Neural cell (in vitro differentiated cells): Measurements from ENCODE around the gene LMOD2. TPM values are rescaled to one million over a fixed set of nuclear protein-coding genes. Genes with fewer than 3 reads are reported as not detected.

ENCODE experiments used
- H2AFZ ChIP-seq: fragments of 200-600, 300-800 bp; sonication (generic), shearing (Covaris generic); 2 replicates; pipeline ENCODE4 v1.6.0; 2014; ENCODE audit warnings: low read depth, mild to moderate bottlenecking, antibody characterized with exemption, low read length, moderate library complexity
- H3F3A ChIP-seq: fragments of 200-600 bp; shearing (Covaris generic); 2 replicates; pipeline ENCODE4 v1.6.1; 2016; ENCODE audit warnings: mild to moderate bottlenecking, moderate library complexity, mixed read lengths, antibody characterized with exemption, low read length; ENCODE audit not compliant: insufficient read depth, poor library complexity, severe bottlenecking
- H3K27ac ChIP-seq: fragments of 200-600, 300-800 bp; sonication (generic), shearing (Covaris generic); 2 replicates; pipeline ENCODE4 v1.5.1; 2014; ENCODE audit warnings: mild to moderate bottlenecking, low read length, moderate library complexity
- H3K27me3 ChIP-seq: fragments of 300-800, 200-600 bp; sonication (generic), shearing (Covaris generic); 2 replicates; pipeline ENCODE4 v1.6.0; 2014; ENCODE audit warnings: mild to moderate bottlenecking, low read depth, low read length, moderate library complexity; ENCODE audit not compliant: insufficient read depth
- H3K36me3 ChIP-seq: fragments of 300-800, 200-600 bp; sonication (generic), shearing (Covaris generic); 2 replicates; pipeline ENCODE4 v1.5.1; 2014; ENCODE audit warnings: mild to moderate bottlenecking, antibody characterized with exemption, low read length, moderate library complexity; ENCODE audit not compliant: insufficient read depth
- H3K4me2 ChIP-seq: fragments of 300-800, 200-600 bp; sonication (generic), shearing (Covaris generic); 2 replicates; pipeline ENCODE4 v1.6.0; 2014; ENCODE audit warnings: mild to moderate bottlenecking, low read length
- H3K4me3 ChIP-seq: fragments of 300-800, 200-600 bp; sonication (generic), shearing (Covaris generic); 2 replicates; pipeline ENCODE4 v1.5.1; 2014; ENCODE audit warnings: mild to moderate bottlenecking, low read length, moderate library complexity
- H3K79me2 ChIP-seq: fragments of 200-600 bp; shearing (Covaris generic); replicated peaks from 2 replicates; pipeline ENCODE4 v1.6.0; 2014; ENCODE audit warnings: mild to moderate bottlenecking, low read length, moderate library complexity; ENCODE audit not compliant: insufficient read depth
- H3K9ac ChIP-seq: fragments of 300-800, 200-600 bp; sonication (generic), shearing (Covaris generic); 2 replicates; pipeline ENCODE4 v1.6.1; 2016; ENCODE audit warnings: mild to moderate bottlenecking, low read length, mixed read lengths
- H3K9me2 ChIP-seq: fragments of 200-600 bp; shearing (Covaris generic); 2 replicates; pipeline ENCODE4 v1.6.1; 2016; ENCODE audit warnings: mild to moderate bottlenecking, low read length, mixed read lengths; ENCODE audit not compliant: insufficient read depth
- H3K9me3 ChIP-seq: fragments of 200-600, 300-800 bp; sonication (generic), shearing (Covaris generic); 2 replicates; pipeline ENCODE4 v1.6.1; 2016; ENCODE audit warnings: mild to moderate bottlenecking, mixed run types, low read length, moderate library complexity, mixed read lengths
- H4K20me1 ChIP-seq: fragments of 200-600 bp; shearing (Covaris generic); 2 replicates; pipeline ENCODE4 v1.6.1; 2016; ENCODE audit warnings: mild to moderate bottlenecking, mixed run types; ENCODE audit not compliant: insufficient read depth
- EP300 ChIP-seq: fragments of 450-650 bp; conservative IDR thresholded peaks from 2 replicates; pipeline ENCODE4 v1.6.1; 2014; ENCODE audit warnings: antibody characterized with exemption, mild to moderate bottlenecking, moderate library complexity; ENCODE audit not compliant: poor library complexity, severe bottlenecking
- EZH2 ChIP-seq: fragments of 200-600, 300-800 bp; shearing (Covaris generic), sonication (generic); IDR thresholded peaks from 2 replicates; pipeline ENCODE4 v1.6.1; 2014; ENCODE audit warnings: antibody characterized with exemption, low read length, borderline replicate concordance, mild to moderate bottlenecking; ENCODE audit not compliant: insufficient read depth, poor library complexity, severe bottlenecking
- MXI1 ChIP-seq: fragments of 450-650 bp; conservative IDR thresholded peaks from 2 replicates; pipeline ENCODE4 v1.6.1; 2014; ENCODE audit warnings: antibody characterized with exemption, mild to moderate bottlenecking; ENCODE audit not compliant: poor library complexity, severe bottlenecking
- POLR2AphosphoS5 ChIP-seq: IDR thresholded peaks from 2 replicates; pipeline ENCODE4 v1.6.1; 2012
- RAD21 ChIP-seq: fragments of 450-650 bp; conservative IDR thresholded peaks from 2 replicates; pipeline ENCODE4 v1.6.1; 2014; ENCODE audit warnings: antibody characterized with exemption, mild to moderate bottlenecking, moderate library complexity
- SMC3 ChIP-seq: fragments of 450-650 bp; conservative IDR thresholded peaks from 2 replicates; pipeline ENCODE4 v1.6.1; 2014; ENCODE audit warnings: antibody characterized with exemption, mild to moderate bottlenecking, moderate library complexity; ENCODE audit not compliant: poor library complexity
- TAF1 ChIP-seq: IDR thresholded peaks from 2 replicates; pipeline ENCODE4 v1.6.1; 2012; ENCODE audit warnings: low read depth
- polyA plus RNA-seq: library from polyadenylated mRNA; depleted of rRNA; stranded (reverse); fragments of >200 nt; gene quantifications from 2 replicates; pipeline ENCODE4 v1.2.3, GENCODE V29; 2014
- TF ChIP-seq, protein P1 (sequence below): fragments of 450-650 bp; IDR thresholded peaks from 2 replicates; pipeline ENCODE4 v1.5.1; 2014; ENCODE audit warnings: antibody characterized with exemption, mild to moderate bottlenecking, moderate library complexity; ENCODE audit not compliant: poor library complexity, severe bottlenecking
- TF ChIP-seq, protein P2 (sequence below): IDR thresholded peaks from 2 replicates; pipeline ENCODE4 v1.6.1; 2012; ENCODE audit warnings: borderline replicate concordance

The LMOD2 gene
- polyA plus RNA-seq, 1 donor from 2014 or later = not detected

DNA sequence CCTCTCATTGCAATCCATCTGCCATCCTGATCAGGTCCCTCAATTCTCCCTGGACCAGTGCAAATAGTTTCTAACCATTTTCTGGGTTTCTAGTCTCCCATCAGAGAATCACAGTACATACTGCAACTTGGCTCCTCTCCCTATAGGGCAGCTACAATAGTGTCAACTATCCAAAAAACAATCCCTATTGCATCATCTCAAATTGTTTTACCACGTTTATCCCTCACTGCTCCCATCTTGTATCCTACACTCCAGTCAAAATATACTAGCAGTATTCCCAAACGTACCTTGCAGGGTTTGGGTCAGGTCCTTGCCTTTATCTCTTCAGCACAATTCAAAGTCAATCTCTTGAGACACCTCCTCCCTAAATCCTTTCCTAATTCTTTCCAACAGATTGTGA is 30.4 kb upstream of the LMOD2 start:
- TF ChIP-seq MXI1 = no peak
- Histone ChIP-seq H3K4me3 (no peak overlapping the region), H3F3A (no peaks in the 10 kb centered on the region), H2AFZ (no peak overlapping the region), H4K20me1 (no peaks in the 10 kb centered on the region), H3K9ac (no peak overlapping the region), H3K36me3 (no peaks in the 10 kb centered on the region), H3K9me2 (no peaks in the 10 kb centered on the region), H3K4me2 (no peak overlapping the region), H3K9me3 (no peaks in the 10 kb centered on the region), H3K79me2 (no peaks in the 10 kb centered on the region), H3K27ac (no peak overlapping the region), H3K27me3 (no peaks in the 10 kb centered on the region)

DNA sequence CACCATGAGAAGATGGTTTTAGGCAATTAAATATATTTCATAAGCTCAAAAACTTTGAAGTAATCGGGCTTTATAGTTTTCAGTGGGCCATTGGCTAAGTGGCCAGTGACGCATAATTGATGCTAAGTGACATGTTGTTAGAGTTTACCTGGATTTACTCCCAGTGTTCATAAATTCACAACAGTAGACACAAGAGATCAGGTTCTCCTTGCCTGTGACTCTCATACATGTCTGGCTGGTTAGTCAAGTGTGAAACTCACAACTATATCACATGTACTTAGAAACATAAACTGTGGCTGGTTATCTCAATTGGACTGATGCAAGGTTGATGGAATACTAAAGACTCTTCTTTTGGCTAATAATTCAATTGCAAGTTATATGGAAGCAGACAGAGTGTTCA is 27.8 kb upstream of the LMOD2 start:
- no peak overlapping the region for H3K27ac ChIP-seq
- H3F3A ChIP-seq = no peaks in the 10 kb centered on the region
- TF ChIP-seq, protein P1, sequence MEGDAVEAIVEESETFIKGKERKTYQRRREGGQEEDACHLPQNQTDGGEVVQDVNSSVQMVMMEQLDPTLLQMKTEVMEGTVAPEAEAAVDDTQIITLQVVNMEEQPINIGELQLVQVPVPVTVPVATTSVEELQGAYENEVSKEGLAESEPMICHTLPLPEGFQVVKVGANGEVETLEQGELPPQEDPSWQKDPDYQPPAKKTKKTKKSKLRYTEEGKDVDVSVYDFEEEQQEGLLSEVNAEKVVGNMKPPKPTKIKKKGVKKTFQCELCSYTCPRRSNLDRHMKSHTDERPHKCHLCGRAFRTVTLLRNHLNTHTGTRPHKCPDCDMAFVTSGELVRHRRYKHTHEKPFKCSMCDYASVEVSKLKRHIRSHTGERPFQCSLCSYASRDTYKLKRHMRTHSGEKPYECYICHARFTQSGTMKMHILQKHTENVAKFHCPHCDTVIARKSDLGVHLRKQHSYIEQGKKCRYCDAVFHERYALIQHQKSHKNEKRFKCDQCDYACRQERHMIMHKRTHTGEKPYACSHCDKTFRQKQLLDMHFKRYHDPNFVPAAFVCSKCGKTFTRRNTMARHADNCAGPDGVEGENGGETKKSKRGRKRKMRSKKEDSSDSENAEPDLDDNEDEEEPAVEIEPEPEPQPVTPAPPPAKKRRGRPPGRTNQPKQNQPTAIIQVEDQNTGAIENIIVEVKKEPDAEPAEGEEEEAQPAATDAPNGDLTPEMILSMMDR = no peak
- TF ChIP-seq, protein P2, sequence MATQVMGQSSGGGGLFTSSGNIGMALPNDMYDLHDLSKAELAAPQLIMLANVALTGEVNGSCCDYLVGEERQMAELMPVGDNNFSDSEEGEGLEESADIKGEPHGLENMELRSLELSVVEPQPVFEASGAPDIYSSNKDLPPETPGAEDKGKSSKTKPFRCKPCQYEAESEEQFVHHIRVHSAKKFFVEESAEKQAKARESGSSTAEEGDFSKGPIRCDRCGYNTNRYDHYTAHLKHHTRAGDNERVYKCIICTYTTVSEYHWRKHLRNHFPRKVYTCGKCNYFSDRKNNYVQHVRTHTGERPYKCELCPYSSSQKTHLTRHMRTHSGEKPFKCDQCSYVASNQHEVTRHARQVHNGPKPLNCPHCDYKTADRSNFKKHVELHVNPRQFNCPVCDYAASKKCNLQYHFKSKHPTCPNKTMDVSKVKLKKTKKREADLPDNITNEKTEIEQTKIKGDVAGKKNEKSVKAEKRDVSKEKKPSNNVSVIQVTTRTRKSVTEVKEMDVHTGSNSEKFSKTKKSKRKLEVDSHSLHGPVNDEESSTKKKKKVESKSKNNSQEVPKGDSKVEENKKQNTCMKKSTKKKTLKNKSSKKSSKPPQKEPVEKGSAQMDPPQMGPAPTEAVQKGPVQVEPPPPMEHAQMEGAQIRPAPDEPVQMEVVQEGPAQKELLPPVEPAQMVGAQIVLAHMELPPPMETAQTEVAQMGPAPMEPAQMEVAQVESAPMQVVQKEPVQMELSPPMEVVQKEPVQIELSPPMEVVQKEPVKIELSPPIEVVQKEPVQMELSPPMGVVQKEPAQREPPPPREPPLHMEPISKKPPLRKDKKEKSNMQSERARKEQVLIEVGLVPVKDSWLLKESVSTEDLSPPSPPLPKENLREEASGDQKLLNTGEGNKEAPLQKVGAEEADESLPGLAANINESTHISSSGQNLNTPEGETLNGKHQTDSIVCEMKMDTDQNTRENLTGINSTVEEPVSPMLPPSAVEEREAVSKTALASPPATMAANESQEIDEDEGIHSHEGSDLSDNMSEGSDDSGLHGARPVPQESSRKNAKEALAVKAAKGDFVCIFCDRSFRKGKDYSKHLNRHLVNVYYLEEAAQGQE = no peak
- no peak for TF ChIP-seq TAF1
- TF ChIP-seq EP300 = no peak
- TF ChIP-seq POLR2AphosphoS5 = no peak
- TF ChIP-seq SMC3 = no peak
- TF ChIP-seq MXI1 = no peak
- TF ChIP-seq RAD21 = no peak
- no peak for TF ChIP-seq EZH2
- no peaks in the 10 kb centered on the region for H3K27me3 ChIP-seq
- no peak overlapping the region for H3K4me3 ChIP-seq
- no peak overlapping the region for H2AFZ ChIP-seq
- no peaks in the 10 kb centered on the region for H3K9me2 ChIP-seq
- no peak overlapping the region for H3K9ac ChIP-seq
- no peaks in the 10 kb centered on the region for H3K36me3 ChIP-seq
- H4K20me1 ChIP-seq = no peaks in the 10 kb centered on the region
- no peaks in the 10 kb centered on the region for H3K9me3 ChIP-seq
- no peak overlapping the region for H3K4me2 ChIP-seq
- no peaks in the 10 kb centered on the region for H3K79me2 ChIP-seq

DNA sequence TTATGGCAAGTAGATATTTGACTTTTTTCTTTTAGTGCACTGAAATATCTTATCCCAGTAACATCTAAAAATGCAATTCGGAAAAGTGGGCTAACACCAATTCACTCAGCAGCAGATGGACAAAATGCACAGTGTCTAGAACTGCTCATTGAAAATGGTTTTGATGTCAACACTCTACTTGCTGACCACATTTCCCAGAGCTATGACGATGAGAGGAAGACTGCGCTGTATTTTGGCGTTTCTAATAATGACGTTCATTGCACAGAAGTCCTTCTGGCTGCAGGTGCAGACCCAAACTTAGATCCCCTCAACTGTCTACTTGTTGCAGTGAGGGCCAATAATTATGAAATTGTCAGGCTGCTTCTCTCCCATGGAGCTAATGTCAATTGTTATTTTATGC is 26.8 kb upstream of the LMOD2 start:
- Histone ChIP-seq H3F3A (no peaks in the 10 kb centered on the region), H3K9ac (no peak overlapping the region), H2AFZ (no peak overlapping the region), H3K4me3 (no peak overlapping the region), H3K79me2 (no peaks in the 10 kb centered on the region), H4K20me1 (no peaks in the 10 kb centered on the region), H3K9me3 (no peaks in the 10 kb centered on the region), H3K4me2 (no peak overlapping the region), H3K27me3 (no peaks in the 10 kb centered on the region), H3K9me2 (no peaks in the 10 kb centered on the region), H3K36me3 (no peaks in the 10 kb centered on the region), H3K27ac (no peak overlapping the region)
- TF ChIP-seq EP300 (no peak), EZH2 (no peak), POLR2AphosphoS5 (no peak), MXI1 (no peak), RAD21 (no peak), SMC3 (no peak), TAF1 (no peak)
- TF ChIP-seq, protein P2 = no peak
- TF ChIP-seq, protein P1 = no peak
